ENCODE results near the gene SF3B1. TPM values are rescaled to one million over a fixed set of nuclear protein-coding genes. Genes with fewer than 3 reads are reported as not detected.
"Not testable (repeated sequence)": the region's sequence is repeated elsewhere in the genome, so short reads cannot be mapped to it uniquely, and the experiment has no call there.

Gene SF3B1
- total and polyA plus RNA-seq, 8 donors, result 203 to 613 (median 488) TPM

- no peak overlapping the region for H3K4me3 ChIP-seq
- H3K9me3 ChIP-seq, result no peaks in the 10 kb centered on the region
- H3K27me3 ChIP-seq, result no peaks in the 10 kb centered on the region
- no peak for ATAC-seq
- H3K36me3 ChIP-seq, result no peaks in the 10 kb centered on the region
- TF ChIP-seq, protein P1, sequence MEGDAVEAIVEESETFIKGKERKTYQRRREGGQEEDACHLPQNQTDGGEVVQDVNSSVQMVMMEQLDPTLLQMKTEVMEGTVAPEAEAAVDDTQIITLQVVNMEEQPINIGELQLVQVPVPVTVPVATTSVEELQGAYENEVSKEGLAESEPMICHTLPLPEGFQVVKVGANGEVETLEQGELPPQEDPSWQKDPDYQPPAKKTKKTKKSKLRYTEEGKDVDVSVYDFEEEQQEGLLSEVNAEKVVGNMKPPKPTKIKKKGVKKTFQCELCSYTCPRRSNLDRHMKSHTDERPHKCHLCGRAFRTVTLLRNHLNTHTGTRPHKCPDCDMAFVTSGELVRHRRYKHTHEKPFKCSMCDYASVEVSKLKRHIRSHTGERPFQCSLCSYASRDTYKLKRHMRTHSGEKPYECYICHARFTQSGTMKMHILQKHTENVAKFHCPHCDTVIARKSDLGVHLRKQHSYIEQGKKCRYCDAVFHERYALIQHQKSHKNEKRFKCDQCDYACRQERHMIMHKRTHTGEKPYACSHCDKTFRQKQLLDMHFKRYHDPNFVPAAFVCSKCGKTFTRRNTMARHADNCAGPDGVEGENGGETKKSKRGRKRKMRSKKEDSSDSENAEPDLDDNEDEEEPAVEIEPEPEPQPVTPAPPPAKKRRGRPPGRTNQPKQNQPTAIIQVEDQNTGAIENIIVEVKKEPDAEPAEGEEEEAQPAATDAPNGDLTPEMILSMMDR (IDR thresholded peaks at IDR 0.05), result no peak
- H3K4me1 ChIP-seq, result no peaks in the 10 kb centered on the region
- no peak overlapping the region for H3K27ac ChIP-seq
- intact Hi-C loops (cut with DNase I), result no loop called here
- no peak for DNase-seq
These were observed 80.7 kb downstream of the SF3B1 start for GRCh38 chr2:197354169-197354558.

DNA sequence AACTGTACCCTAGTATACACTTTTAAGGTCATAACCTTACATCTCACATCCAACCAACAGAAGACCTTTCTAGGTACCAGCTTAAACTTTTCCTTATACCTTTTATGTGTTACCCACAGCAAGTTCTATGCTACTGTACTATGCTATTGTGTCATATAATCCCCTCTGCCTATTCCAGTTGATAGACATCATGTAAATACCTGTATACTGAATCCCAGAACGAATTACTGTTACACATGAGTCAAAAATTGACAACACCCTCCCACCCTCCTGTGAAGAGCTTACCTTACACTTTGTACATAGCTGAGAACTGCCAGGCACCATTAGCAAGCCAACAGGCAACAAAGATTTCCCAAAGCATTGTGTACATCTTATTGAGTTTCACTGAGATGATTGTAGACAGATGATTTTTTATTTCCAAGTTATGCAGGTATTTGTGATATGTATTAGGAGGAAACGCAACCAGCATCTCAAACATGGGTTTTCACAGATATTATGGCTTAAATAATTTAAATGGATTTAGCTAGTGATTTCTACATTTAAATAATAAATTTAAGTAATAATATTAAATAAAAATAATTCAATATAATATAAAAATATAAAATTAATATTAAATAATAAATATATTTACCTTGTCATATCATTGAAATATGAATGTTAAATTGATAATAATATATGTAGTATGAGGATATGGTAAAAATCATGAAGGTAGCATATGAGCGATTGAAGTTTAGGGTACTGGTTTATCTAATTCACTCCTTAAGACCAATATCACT, 81.2 kb downstream of the SF3B1 start:
- Histone ChIP-seq H3K9me3 (no peaks in the 10 kb centered on the region), H3K4me1 (no peaks in the 10 kb centered on the region), H3K4me3 (no peak overlapping the region), H3K27me3 (no peaks in the 10 kb centered on the region), H3K27ac (no peak overlapping the region), H3K36me3 (no peaks in the 10 kb centered on the region)
- intact Hi-C loops (cut with DNase I), result no loop called here
- ATAC-seq (no peak), DNase-seq (no peak)
- TF ChIP-seq, protein P1 (IDR thresholded peaks at IDR 0.05), result no peak

- Histone ChIP-seq H3K36me3 (no peaks in the 10 kb centered on the region), H3K9me3 (no peaks in the 10 kb centered on the region), H3K27me3 (no peaks in the 10 kb centered on the region), H3K4me1 (no peaks in the 10 kb centered on the region), H3K4me3 (no peak overlapping the region), H3K27ac (no peak overlapping the region)
- ATAC-seq (no peak), DNase-seq (no peak)
- intact Hi-C loops (cut with DNase I), result no loop called here
- TF ChIP-seq, protein P1 (IDR thresholded peaks at IDR 0.05), result no peak
These were observed 85.1 kb downstream of the SF3B1 start for GRCh38 chr2:197349699-197350098.

DNA sequence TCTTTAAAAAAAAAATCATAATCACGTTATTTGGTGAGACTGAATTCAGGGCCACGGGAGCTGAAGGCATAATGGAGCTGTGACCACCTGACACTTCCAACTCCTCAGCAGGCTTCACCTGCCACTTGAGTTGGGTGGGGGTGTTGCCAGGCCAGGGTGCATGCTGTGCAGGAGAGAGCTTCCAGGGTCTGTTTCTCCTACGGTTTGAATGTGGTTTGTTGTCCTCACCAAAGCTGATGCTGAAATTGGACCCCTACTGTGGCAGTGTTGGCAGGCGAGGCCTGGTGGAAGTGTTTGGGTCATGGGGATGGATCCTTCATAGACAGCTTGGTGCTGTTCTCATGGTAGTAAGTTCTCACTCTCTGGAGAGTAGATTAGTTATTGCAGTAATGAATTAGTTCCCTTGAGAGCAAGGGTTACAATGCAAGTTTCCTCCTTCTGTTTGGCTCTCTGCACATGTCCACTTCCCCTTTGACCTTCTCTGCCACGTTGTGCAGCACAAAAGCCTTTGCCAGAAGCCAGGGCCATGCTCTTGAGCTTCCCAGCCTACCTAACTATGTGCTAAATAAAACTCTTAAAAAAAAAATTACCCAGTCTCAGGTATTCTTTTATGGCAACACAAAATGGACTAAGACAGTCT, 86.0 kb downstream of the SF3B1 start:
- H3K27ac ChIP-seq, result no peak overlapping the region
- no peak for ATAC-seq

GRCh38 chr2:197345846-197346370, 88.9 kb downstream of the SF3B1 start:
- no peaks in the 10 kb centered on the region for H3K27me3 ChIP-seq
- intact Hi-C loops (cut with DNase I), result no loop called here
- no peaks in the 10 kb centered on the region for H3K36me3 ChIP-seq
- no peaks in the 10 kb centered on the region for H3K4me1 ChIP-seq
- H3K4me3 ChIP-seq, result no peak overlapping the region
- no peaks in the 10 kb centered on the region for H3K9me3 ChIP-seq
- TF ChIP-seq, protein P1 (IDR thresholded peaks at IDR 0.05), result no peak
- DNase-seq (no peak), ATAC-seq (no peak)
- H3K27ac ChIP-seq, result no peak overlapping the region

More for the DNA sequence above, 86.0 kb downstream of the SF3B1 start:
- H3K9me3 ChIP-seq, result no peaks in the 10 kb centered on the region
- H3K27me3 ChIP-seq, result no peaks in the 10 kb centered on the region
- H3K4me3 ChIP-seq, result no peak overlapping the region
- H3K36me3 ChIP-seq, result no peaks in the 10 kb centered on the region
- no peak for DNase-seq
- H3K4me1 ChIP-seq, result no peaks in the 10 kb centered on the region
- intact Hi-C loops (cut with DNase I), result no loop called here
- TF ChIP-seq, protein P1 (IDR thresholded peaks at IDR 0.05), result no peak

- H3K36me3 ChIP-seq; H3K9me3 ChIP-seq; intact Hi-C loops (cut with DNase I); DNase-seq; H3K4me1 ChIP-seq; ATAC-seq; H3K27me3 ChIP-seq; H3K4me3 ChIP-seq; H3K27ac ChIP-seq: not testable (repeated sequence)
These were observed 90.9 kb downstream of the SF3B1 start for GRCh38 chr2:197343968-197344367.

All from left lung (tissue), 10 donors.